DOHH2 (cell line): ENCODE results near the gene CDKAL1.
A peak's percentile ranks its signal among the peaks of the same experiment; 100 is the strongest.

ENCODE experiments used
- H3F3A ChIP-seq: fragments of 200-600 bp; sonication (generic), shearing (Covaris generic); 2 replicates; pipeline ENCODE4 v1.6.0; 2016; ENCODE audit warnings: antibody characterized with exemption, mild to moderate bottlenecking; ENCODE audit not compliant: control insufficient read depth, insufficient read depth
- H3K27ac ChIP-seq: fragments of 200-600 bp; sonication (generic); 2 replicates; pipeline ENCODE4 v1.5.1; 2014; ENCODE audit warnings: low read depth, mild to moderate bottlenecking, low read length, moderate library complexity
- H3K27me3 ChIP-seq: fragments of 200-600 bp; sonication (generic); 2 replicates; pipeline ENCODE4 v1.6.1; 2014; ENCODE audit warnings: mild to moderate bottlenecking, low read length, mixed read lengths; ENCODE audit not compliant: control insufficient read depth
- H3K36me3 ChIP-seq: fragments of 200-600 bp; sonication (generic); 2 replicates; pipeline ENCODE4 v1.6.1; 2014; ENCODE audit warnings: mild to moderate bottlenecking, low read length, moderate library complexity, mixed read lengths; ENCODE audit not compliant: control insufficient read depth
- H3K4me1 ChIP-seq: fragments of 200-600 bp; sonication (generic); 2 replicates; pipeline ENCODE4 v1.6.1; 2014; ENCODE audit warnings: mild to moderate bottlenecking, low read length, mixed read lengths; ENCODE audit not compliant: control insufficient read depth
- H3K4me2 ChIP-seq: fragments of 200-600 bp; sonication (generic); 2 replicates; pipeline ENCODE4 v1.6.0; 2014; ENCODE audit warnings: mild to moderate bottlenecking, low read length, moderate library complexity
- H3K4me3 ChIP-seq: fragments of 200-600 bp; sonication (generic); 2 replicates; pipeline ENCODE4 v1.5.1; 2014; ENCODE audit warnings: mild to moderate bottlenecking, low read length, mixed read lengths
- H3K79me2 ChIP-seq: fragments of 200-600 bp; sonication (generic); 2 replicates; pipeline ENCODE4 v1.6.1; 2014; ENCODE audit warnings: mild to moderate bottlenecking, low read length, mixed read lengths; ENCODE audit not compliant: control insufficient read depth
- H3K9me2 ChIP-seq: fragments of 200-600 bp; sonication (generic); replicated peaks from 2 replicates; pipeline ENCODE4 v1.6.1; 2014; ENCODE audit warnings: mild to moderate bottlenecking, low read length, mixed read lengths; ENCODE audit not compliant: control insufficient read depth
- H3K9me3 ChIP-seq: fragments of 200-600 bp; sonication (generic); 2 replicates; pipeline ENCODE4 v1.6.1; 2014; ENCODE audit warnings: antibody characterized with exemption, low read length, mixed read lengths; ENCODE audit not compliant: control insufficient read depth, insufficient read depth
- H4K20me1 ChIP-seq: fragments of 200-600 bp; sonication (generic); 2 replicates; pipeline ENCODE4 v1.6.0; 2014; ENCODE audit warnings: low read depth, mild to moderate bottlenecking, antibody characterized with exemption, low read length, moderate library complexity; ENCODE audit not compliant: control insufficient read depth, insufficient read depth
- CTCF ChIP-seq: fragments of 200-600 bp; sonication (generic); IDR thresholded peaks from one replicate; pipeline ENCODE4 v1.5.1; 2014; ENCODE audit warnings: antibody characterized with exemption, mild to moderate bottlenecking, low read depth, low read length; ENCODE audit not compliant: poor library complexity, severe bottlenecking
- EZH2phosphoT487 ChIP-seq: fragments of 200-600 bp; sonication (generic); IDR thresholded peaks from 2 replicates; pipeline ENCODE4 v1.6.1; 2017; ENCODE audit warnings: borderline replicate concordance, mild to moderate bottlenecking, antibody characterized with exemption, low read length, moderate library complexity, mixed read lengths

CDKAL1 gene

GRCh38 chr6:20969551-20969950 is 435.3 kb downstream of the CDKAL1 start:
- no peaks in the 10 kb centered on the region for H3K36me3 ChIP-seq
- H3K4me1 ChIP-seq, result peaks cover 11% of the 10 kb centered on the region
- no peak overlapping the region for H3K4me2 ChIP-seq
- H3K79me2 ChIP-seq, result no peaks in the 10 kb centered on the region
- no peak overlapping the region for H3K4me3 ChIP-seq
- no peaks in the 10 kb centered on the region for H4K20me1 ChIP-seq
- no peak overlapping the region for H3K27ac ChIP-seq
- H3K9me2 ChIP-seq, result no peaks in the 10 kb centered on the region
- no peaks in the 10 kb centered on the region for H3K9me3 ChIP-seq
- H3F3A ChIP-seq, result no peaks in the 10 kb centered on the region
- no peaks in the 10 kb centered on the region for H3K27me3 ChIP-seq
- TF ChIP-seq EZH2phosphoT487 (no peak), CTCF (no peak)

GRCh38 chr6:20976391-20976918 is 442.2 kb downstream of the CDKAL1 start:
- Histone ChIP-seq H3K4me2 (no peak overlapping the region), H3K27ac (no peak overlapping the region), H3K4me3 (no peak overlapping the region), H4K20me1 (no peaks in the 10 kb centered on the region), H3K79me2 (no peaks in the 10 kb centered on the region), H3K27me3 (no peaks in the 10 kb centered on the region), H3K36me3 (no peaks in the 10 kb centered on the region), H3K4me1 (peaks cover 23% of the 10 kb centered on the region), H3K9me2 (no peaks in the 10 kb centered on the region), H3K9me3 (no peaks in the 10 kb centered on the region), H3F3A (no peaks in the 10 kb centered on the region)
- no peak for TF ChIP-seq EZH2phosphoT487
- no peak for TF ChIP-seq CTCF

- Histone ChIP-seq H3K4me1 (peaks cover 23% of the 10 kb centered on the region), H3K36me3 (no peaks in the 10 kb centered on the region), H3K27me3 (no peaks in the 10 kb centered on the region), H3K4me3 (no peak overlapping the region), H3F3A (no peaks in the 10 kb centered on the region), H3K27ac (peak overlapping the region; percentile 61), H3K9me3 (no peaks in the 10 kb centered on the region), H3K79me2 (no peaks in the 10 kb centered on the region), H3K9me2 (no peaks in the 10 kb centered on the region), H3K4me2 (peak overlapping the region; percentile 45), H4K20me1 (no peaks in the 10 kb centered on the region)
- TF ChIP-seq CTCF (no peak), EZH2phosphoT487 (no peak)
Observed at GRCh38 chr6:20978151-20978614, 443.9 kb downstream of the CDKAL1 start.
